ENCODE measurements around the gene SCUBE1.

DNA sequence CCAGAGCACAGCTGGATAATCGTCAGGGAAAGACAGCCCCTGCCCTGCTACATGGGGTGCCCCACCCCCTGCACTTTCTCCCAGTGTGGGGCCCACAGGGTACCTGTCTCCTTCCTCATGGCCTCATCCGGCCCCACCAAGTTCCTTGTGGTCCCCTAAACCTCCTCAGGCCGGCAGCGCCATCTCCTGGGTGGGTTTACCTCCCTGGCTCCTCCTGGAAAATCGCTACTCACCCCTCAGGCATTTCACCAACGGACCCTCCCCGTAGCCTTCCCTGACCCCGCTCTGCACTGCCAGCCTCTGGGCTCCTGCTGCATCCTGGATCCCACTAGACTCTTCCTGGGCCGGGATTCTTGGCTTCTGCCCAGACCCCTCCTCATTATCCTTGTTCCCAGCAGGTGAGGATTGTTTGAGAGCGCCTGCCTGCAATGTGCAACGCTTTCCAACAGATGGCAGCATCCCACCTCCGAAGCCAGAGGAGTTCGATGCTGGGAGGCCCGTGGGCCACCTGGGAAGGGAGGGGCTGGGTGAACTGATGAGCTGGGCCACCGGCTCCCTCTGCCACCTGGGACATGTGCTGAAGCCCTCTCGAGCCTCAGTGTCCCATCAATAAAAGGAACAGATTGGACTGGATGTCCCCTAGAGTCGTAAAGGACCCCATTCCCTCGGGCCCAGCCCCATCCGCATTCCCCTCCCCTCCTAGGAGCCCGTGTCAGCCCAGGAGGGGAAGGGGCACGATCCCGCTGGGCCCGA, 112.0 kb downstream of the SCUBE1 start:
- TF ChIP-seq POLR2A (IDR thresholded peaks at IDR 0.05; ENCODE audit: borderline replicate concordance, extremely low read depth, insufficient read depth, insufficient read length) = no peak
- no peak for TF ChIP-seq POLR2AphosphoS5 (IDR thresholded peaks at IDR 0.05; ENCODE audit: low read depth, low read length)
- TF ChIP-seq ZFX (IDR thresholded peaks at IDR 0.05) = no peak
- peak; percentile 95 to 98 (median 97) for TF ChIP-seq CTCF (IDR thresholded peaks at IDR 0.05 in 2 of 3, conservative IDR thresholded peaks at IDR 0.05 in 1 of 3; ENCODE audit: borderline replicate concordance in 1 of 3, insufficient read depth in 1 of 3, low read depth in 2 of 3, low read length in 2 of 3)
- no peak for TF ChIP-seq EGR1 (IDR thresholded peaks at IDR 0.05; ENCODE audit: low read depth)
- no peak for TF ChIP-seq REST (IDR thresholded peaks at IDR 0.05; ENCODE audit: low read depth)
- no peak for TF ChIP-seq EZH2 (IDR thresholded peaks at IDR 0.05)

Measured in HCT116 (cell line).